Cardiac ventricle fibroblast (primary cell): ENCODE measurements around the gene KATNIP. TPM values are rescaled to one million over a fixed set of nuclear protein-coding genes. Genes with fewer than 3 reads are reported as not detected.

ENCODE experiments used
- total RNA-seq: library from RNA; depleted of rRNA; stranded (reverse); fragments of >200 nt; gene quantifications from 2 replicates; pipeline ENCODE4 v1.2.3, GENCODE V29; 2015

Gene KATNIP
- total RNA-seq: 8.2 and 11.7 TPM in 2 replicates

DNA sequence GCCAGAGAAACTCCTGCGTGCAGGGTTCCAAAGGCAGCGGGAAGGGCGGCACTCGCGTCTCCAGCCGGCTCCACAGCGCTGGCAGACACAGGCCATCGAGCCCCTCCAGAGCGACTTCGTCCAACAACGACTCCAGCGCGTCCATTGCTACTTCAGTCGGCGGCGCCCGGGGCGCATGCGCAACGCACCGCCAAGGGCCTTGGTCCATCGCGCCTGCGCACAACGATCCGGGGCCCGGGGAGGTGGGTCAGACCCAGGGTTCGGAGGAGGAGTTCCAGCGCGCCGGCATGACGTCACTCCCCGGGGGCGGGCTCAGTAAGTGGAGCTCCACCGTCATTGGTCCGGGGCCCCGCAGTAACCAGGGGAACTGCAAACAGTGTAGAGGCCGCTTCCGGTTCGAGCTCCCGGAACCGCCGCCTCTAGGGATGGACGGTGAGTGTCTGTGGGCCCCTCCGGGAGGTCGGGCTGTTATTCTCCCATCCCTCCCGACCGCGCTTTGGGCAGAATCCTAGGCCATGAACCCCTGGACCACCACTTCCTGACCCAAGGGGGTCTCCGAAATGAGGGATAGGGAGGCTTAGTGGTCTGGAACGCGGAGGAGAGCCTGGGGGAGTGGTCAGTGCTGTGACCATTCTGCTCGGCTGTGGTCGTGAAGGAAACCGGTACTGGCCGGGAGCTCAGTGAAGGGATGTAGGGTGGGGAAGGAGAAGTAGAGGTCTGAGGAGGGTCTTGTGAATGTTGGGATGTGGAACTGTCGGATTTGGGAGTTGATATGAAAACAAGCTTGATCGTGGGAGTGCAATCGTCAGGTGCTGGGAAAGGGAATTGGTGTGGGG is at the start of gene KATNIP, which contains the start of gene GTF3C1:
KATNIP (plus strand) TSS at position 399 of the 836 bp plus-strand sequence; CDS start at position 426, 27 bp downstream.
GTF3C1 (minus strand) TSS at position 168 of the 836 bp plus-strand sequence; CDS start at position 145, 23 bp downstream.

Other genes starting within 250 kb of the KATNIP start
- 18.7 and 19.8 TPM in 2 replicates for gene IL4R, start 236.2 kb upstream of the KATNIP start, total RNA-seq
- 0.05 and 0.25 TPM in 2 replicates for gene IL21R, start 148.0 kb upstream of the KATNIP start, total RNA-seq
- gene GTF3C1, start 231 bp upstream of the KATNIP start, total RNA-seq: 55.9 and 65.9 TPM in 2 replicates